Mucosa of descending colon (tissue), 3 donors: Measurements from ENCODE around the gene LRP1-AS. TPM values are rescaled to one million over a fixed set of nuclear protein-coding genes. Genes with fewer than 3 reads are reported as not detected.

Source experiments
- ATAC-seq: fragments of 200-7000 bp; cut with Tn5 transposase; one replicate; pipeline ENCODE4 v1.9.1; 2020; ENCODE audit warnings: mild to moderate bottlenecking, moderate library complexity
- DNase-seq, 3 donors: peaks; one replicate each; pipeline ENCODE4 v3.0.0-alpha.2; 2020
- H3K36me3 ChIP-seq: fragments of 200-600 bp; one replicate; pipeline ENCODE4 v1.8.0; 2021; ENCODE audit warnings: low read depth, mild to moderate bottlenecking
- H3K4me1 ChIP-seq: fragments of 200-600 bp; one replicate; pipeline ENCODE4 v1.8.0; 2021; ENCODE audit warnings: low read depth, mild to moderate bottlenecking
- H3K4me3 ChIP-seq: fragments of 200-600 bp; one replicate; pipeline ENCODE4 v1.8.0; 2021; ENCODE audit warnings: mild to moderate bottlenecking
- H3K9me3 ChIP-seq: fragments of 200-600 bp; one replicate; pipeline ENCODE4 v1.8.0; 2021; ENCODE audit warnings: mild to moderate bottlenecking
- CTCF ChIP-seq: fragments of 200-600 bp; IDR thresholded peaks from one replicate; pipeline ENCODE4 v1.8.0; 2022; ENCODE audit warnings: antibody characterized with exemption, mild to moderate bottlenecking
- intact Hi-C, 2 donors: fragments of 100-400 bp; cut with DNase I in 1 of 2; cut with micrococcal nuclease in 1 of 2; formaldehyde crosslinking; loops; one replicate each; pipeline versions ENCODE4 v1.11.0 to v1.11.1; 2022; cut with DNase I, micrococcal nuclease
- total RNA-seq, 3 donors: library from RNA; stranded (reverse); fragmentation: NEBNext Ultra II Directional in 2 of 3; extraction: Animal tissue kit (Norgen Biotek cat#: 25700) in 2 of 3; gene quantifications; one replicate each; pipeline versions ENCODE4 v1.2.1 to v1.2.4, GENCODE V29; 2021 to 2023
- donor health status: DM: no; HTN: no; CAD: no; lungs with moderate emphysema.
- donor health status: DM: no; HTN: no; CAD: no.
- donor health status: DM: no; HTN: yes; CAD: no.

LRP1-AS gene
- total RNA-seq, 3 donors from 2014 or later: not detected

GRCh38 chr12:57188090-57188425 is 40.6 kb upstream of the LRP1-AS start:
- ATAC-seq (no peak), DNase-seq (no peak)
- intact Hi-C loops: no loop called here
- peaks cover 3% of the 10 kb centered on the region for H3K36me3 ChIP-seq
- no peaks in the 10 kb centered on the region for H3K4me1 ChIP-seq
- H3K9me3 ChIP-seq: no peaks in the 10 kb centered on the region
- H3K4me3 ChIP-seq: no peak overlapping the region
- no peak for TF ChIP-seq CTCF

- Histone ChIP-seq H3K36me3 (peaks cover 3% of the 10 kb centered on the region), H3K4me3 (no peak overlapping the region), H3K9me3 (no peaks in the 10 kb centered on the region), H3K4me1 (no peaks in the 10 kb centered on the region)
- DNase-seq: no peak
- no peak for ATAC-seq
- intact Hi-C loops: no loop called here
- TF ChIP-seq CTCF: no peak
These were observed 40.0 kb upstream of the LRP1-AS start for GRCh38 chr12:57187222-57188089.

GRCh38 chr12:57185906-57186508 is 38.6 kb upstream of the LRP1-AS start:
- H3K4me3 ChIP-seq: no peak overlapping the region
- ATAC-seq (no peak), DNase-seq (no peak)
- H3K36me3 ChIP-seq: peaks cover 3% of the 10 kb centered on the region
- intact Hi-C loops: no loop called here
- no peak for TF ChIP-seq CTCF
- H3K9me3 ChIP-seq: no peaks in the 10 kb centered on the region
- H3K4me1 ChIP-seq: no peaks in the 10 kb centered on the region

DNA sequence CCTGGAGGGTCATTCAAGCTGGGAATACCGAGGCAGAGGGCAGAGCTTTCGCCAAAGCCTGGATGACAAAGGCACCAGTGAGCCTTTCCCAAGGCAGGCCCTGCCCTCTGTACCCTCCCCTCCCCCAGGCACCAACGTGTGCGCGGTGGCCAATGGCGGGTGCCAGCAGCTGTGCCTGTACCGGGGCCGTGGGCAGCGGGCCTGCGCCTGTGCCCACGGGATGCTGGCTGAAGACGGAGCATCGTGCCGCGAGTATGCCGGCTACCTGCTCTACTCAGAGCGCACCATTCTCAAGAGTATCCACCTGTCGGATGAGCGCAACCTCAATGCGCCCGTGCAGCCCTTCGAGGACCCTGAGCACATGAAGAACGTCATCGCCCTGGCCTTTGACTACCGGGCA is 38.0 kb upstream of the LRP1-AS start:
- intact Hi-C loops: no loop called here
- no peak for ATAC-seq
- H3K4me1 ChIP-seq: no peaks in the 10 kb centered on the region
- peaks cover 3% of the 10 kb centered on the region for H3K36me3 ChIP-seq
- H3K4me3 ChIP-seq: no peak overlapping the region
- no peaks in the 10 kb centered on the region for H3K9me3 ChIP-seq
- TF ChIP-seq CTCF: no peak
- no peak for DNase-seq

GRCh38 chr12:57183939-57184725 is 36.7 kb upstream of the LRP1-AS start:
- ATAC-seq (no peak), DNase-seq (no peak)
- Histone ChIP-seq H3K4me3 (no peak overlapping the region), H3K36me3 (peaks cover 3% of the 10 kb centered on the region), H3K4me1 (no peaks in the 10 kb centered on the region), H3K9me3 (no peaks in the 10 kb centered on the region)
- TF ChIP-seq CTCF: no peak
- intact Hi-C loops: loop anchor here in 1 of 2 donors (5.0 kb wide), 1 partner anchor 62 kb away; no protein-coding TSS in a partner anchor
